Hematopoietic multipotent progenitor cell treated with erythropoietin and hydrocortisone succinate and interleukin-3 and kit ligand, for 15 days (in vitro differentiated cells): ENCODE results near the gene EFCAB12.

Experiments
- DNase-seq: peaks from one replicate; pipeline ENCODE4 v3.0.0-alpha.2; 2015; ENCODE audit warnings: low spot score

The EFCAB12 gene

GRCh38 chr3:129445471-129445870, 17.0 kb upstream of the EFCAB12 start:
- no peak for DNase-seq

DNA sequence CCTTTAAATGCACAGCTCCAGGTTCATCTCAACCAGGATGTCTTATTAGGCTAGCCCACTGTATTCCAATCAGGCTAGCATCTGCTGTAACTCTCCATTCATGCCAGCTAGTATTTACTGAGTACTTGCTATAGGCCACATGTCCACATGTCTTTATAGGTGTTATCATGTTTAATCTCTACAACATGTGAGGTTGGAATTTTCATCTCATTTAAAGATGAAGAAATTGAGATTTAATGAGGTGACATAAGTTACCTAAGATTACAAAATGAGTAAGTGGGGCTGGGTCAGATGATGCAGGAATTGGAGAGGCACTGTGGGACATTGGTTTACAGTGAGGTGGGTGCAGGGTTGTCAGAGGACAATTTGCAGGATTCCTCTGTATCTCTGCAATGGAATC, 14.5 kb upstream of the EFCAB12 start:
- DNase-seq = no peak

GRCh38 chr3:129442486-129442885, 14.1 kb upstream of the EFCAB12 start:
- DNase-seq = no peak

- DNase-seq = no peak
Measured at GRCh38 chr3:129441782-129442181, 13.3 kb upstream of the EFCAB12 start.

- DNase-seq = no peak
Measured at GRCh38 chr3:129441215-129441614, 12.8 kb upstream of the EFCAB12 start.

- peak; percentile 58 for DNase-seq
Measured at GRCh38 chr3:129440618-129441190, 12.3 kb upstream of the EFCAB12 start.

GRCh38 chr3:129439817-129440617, 11.6 kb upstream of the EFCAB12 start, which contains the start of the genes IFT122 and MBD4:
IFT122 (plus strand) TSS chr3:129440224; CDS start chr3:129440331, 107 bp downstream.
MBD4 (minus strand) TSS chr3:129439948; CDS start chr3:129439833, 115 bp downstream.
- peak; percentile 98 for DNase-seq

- DNase-seq = peak; percentile 45
Measured at GRCh38 chr3:129439226-129439816, 10.9 kb upstream of the EFCAB12 start.

- no peak for DNase-seq
Measured at GRCh38 chr3:129435367-129435766, 6.9 kb upstream of the EFCAB12 start.

DNA sequence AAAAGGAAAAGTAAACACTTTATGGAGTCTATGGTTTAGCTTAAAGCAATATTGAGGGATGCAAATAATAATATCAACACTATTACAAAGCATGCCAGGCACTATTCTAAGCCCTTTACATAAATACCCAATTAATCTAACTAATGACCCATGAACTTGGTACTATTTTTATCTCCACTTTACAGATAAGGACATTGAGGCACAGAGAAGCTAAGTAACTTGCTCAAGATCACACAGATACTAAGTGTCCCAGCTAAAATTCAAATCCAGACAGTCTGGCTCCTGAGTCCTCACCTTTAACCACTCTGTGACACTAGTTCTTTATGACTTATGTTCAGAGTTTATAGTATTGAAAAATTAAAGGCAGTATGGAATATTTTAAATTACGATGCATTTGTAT, 5.7 kb upstream of the EFCAB12 start:
- no peak for DNase-seq

- no peak for DNase-seq
Measured at GRCh38 chr3:129433565-129433964, 5.1 kb upstream of the EFCAB12 start.

- DNase-seq = no peak
Measured at GRCh38 chr3:129432671-129433070, 4.2 kb upstream of the EFCAB12 start.

DNA sequence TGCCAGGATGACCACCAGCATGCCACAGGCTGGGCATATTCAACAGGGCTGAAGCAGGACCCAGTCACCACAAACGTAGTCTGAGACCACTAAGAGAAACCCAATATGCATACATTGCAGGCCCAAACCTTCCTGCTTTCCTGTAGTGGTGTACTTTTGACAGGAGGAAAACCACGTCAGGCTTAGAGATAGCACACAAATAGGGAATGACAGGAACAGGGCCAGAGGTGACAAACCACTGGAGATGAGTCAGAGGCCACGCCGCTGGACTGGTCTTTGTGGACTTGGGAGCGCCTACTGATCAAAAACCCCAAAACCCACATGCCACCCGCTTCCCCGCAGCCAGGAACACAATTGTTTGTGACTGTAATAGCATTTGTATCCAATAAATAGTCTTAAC, 3.6 kb upstream of the EFCAB12 start:
- no peak for DNase-seq

DNA sequence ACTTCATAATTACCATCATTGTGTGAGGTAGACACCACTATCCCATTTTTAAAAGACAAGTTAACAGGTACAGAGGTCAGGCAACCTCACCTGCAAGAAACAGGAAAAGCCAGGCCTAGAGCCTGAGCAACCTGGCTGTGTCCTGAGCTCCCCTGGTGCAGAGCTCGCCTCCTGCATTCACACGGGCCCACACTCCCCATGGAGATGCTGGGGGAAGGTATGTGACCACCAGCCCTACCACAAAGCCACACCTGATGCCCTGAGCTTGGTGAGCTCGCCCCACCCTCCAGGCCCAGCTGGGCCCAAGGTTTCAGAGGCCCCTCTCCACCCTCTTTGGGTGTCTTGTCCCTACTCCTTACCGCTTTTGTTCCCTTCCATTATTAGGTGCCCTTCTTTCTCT, 1.2 kb upstream of the EFCAB12 start:
- no peak for DNase-seq

- no peak for DNase-seq
Measured at GRCh38 chr3:129429080-129429451, 630 bp upstream of the EFCAB12 start.

GRCh38 chr3:129428007-129428375, 445 bp downstream of the EFCAB12 start:
- no peak for DNase-seq

- no peak for DNase-seq
Measured at GRCh38 chr3:129425619-129426018, 2.8 kb downstream of the EFCAB12 start.

- DNase-seq = no peak
Measured at GRCh38 chr3:129425213-129425612, 3.2 kb downstream of the EFCAB12 start.

- DNase-seq = no peak
Measured at GRCh38 chr3:129424185-129424841, 4.1 kb downstream of the EFCAB12 start.

DNA sequence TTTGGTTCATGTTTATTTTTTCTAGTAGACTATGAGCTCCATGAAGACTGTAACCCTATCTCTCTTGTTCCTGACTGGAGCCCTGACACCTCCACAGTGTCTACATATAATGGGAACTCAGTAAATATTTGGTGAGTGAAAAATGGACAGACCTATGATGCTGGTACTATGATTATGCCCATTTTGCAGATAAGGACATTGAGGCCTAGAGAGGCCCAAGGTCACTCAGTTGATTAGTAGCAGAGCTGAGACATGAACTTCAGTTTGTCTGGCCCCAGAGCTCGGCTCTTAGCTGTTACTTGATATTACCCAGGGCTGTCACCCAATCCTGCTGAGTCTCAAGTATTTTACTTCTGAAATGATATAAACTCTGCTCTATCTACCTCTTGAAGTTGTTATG, 5.5 kb downstream of the EFCAB12 start:
- no peak for DNase-seq

DNA sequence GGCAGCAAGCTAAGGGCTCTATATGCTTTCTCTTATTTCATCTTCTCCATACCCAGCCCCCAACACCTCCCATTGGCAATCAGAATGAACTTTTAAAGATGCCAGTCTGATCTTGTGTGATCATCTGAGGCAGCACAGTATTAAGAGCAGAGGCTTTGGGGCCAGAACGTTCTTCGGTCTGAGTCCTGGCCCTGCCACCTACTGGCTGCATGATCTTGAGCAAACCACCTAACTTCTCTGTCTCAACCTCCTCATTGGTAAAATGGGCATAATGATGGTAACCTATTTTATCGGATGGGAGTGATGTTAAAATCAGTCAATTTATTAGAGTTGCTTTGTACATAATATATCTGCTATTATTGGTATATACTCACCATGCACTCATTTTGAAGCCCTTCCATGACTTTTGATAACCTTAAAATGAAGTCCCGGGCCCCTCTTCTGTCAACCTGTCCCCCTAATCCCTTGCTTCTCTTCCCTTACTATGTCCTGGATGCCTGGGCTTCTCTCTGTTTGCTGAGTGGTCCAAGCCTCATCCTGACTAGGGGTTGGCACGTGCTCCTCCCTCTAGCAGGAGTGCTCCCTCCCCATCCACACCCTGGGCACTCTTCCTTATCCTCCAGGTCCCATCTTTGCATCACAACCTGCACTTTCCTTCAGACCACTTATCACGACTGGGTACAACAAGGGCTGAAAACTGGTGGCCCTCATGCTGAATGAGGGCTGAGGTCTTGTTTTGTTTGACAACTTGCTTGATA, 6.3 kb downstream of the EFCAB12 start:
- DNase-seq = no peak

DNA sequence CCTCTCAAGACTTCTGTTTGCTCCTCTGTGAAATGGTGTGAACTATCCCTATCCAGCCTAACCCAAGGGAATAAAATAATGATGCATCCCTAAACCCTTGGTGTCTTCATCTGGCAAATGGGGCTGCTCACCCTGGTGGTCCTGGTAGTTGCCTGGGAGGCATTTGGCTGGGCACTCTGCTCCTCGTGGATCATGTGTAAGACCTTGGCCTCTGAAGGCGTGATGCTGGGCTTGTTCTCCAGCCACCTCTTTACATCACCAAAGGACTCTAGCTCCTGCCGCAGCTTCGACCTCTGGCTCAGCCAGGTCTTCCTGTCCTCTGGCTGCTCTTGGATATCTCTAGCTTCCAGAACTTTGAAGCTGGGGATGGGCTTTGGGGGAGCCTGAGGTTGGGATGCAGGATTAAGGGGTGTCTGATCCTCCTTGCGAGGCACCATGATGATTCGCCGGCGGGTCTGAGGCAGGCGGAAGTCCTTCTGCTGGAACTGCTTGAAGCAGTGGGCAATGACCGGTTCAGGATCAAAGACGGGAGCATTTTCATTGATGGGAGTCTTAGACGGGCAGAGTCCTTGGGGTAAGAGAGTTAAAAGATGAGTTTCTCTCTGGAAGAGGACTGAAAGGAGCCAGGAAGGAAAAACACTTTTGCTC, 7.1 kb downstream of the EFCAB12 start:
- no peak for DNase-seq
